Activated T-cell treated with anti-CD3 and anti-CD28 coated beads for 48 hours (primary cell): ENCODE data around the gene TNXB.
"Not testable (repeated sequence)": the region's sequence is repeated elsewhere in the genome, so short reads cannot be mapped to it uniquely, and the experiment has no call there.

ENCODE experiments used
- DNase-seq: peaks from one replicate; pipeline ENCODE4 v3.0.0-alpha.2; 2020; ENCODE audit warnings: low read depth

The TNXB gene

GRCh38 chr6:32109114-32109764 lies at the start of gene TNXB:
Gene TNXB, minus strand, starts transcription at chr6:32109338. Its CDS starts 11,140 bp downstream, at chr6:32098198.
- no peak for DNase-seq

GRCh38 chr6:32158052-32158451 lies 48.9 kb upstream of the TNXB start:
- DNase-seq: no peak

- no peak for DNase-seq
Measured at GRCh38 chr6:32156891-32157290, 47.8 kb upstream of the TNXB start.

- peak; percentile 46 for DNase-seq
Measured at GRCh38 chr6:32154514-32155161, 45.5 kb upstream of the TNXB start.

- DNase-seq: peak; percentile 78
Measured at GRCh38 chr6:32153564-32154513, 44.7 kb upstream of the TNXB start, which contains the start of gene PPT2. Gene PPT2, plus strand, starts transcription at chr6:32154141. Its CDS starts 454 bp downstream, at chr6:32154595.

GRCh38 chr6:32152769-32153563 lies 43.8 kb upstream of the TNXB start:
- DNase-seq: no peak

- DNase-seq: no peak
Measured at GRCh38 chr6:32151863-32152768, 43.0 kb upstream of the TNXB start, which contains the start of gene PRRT1. Gene PRRT1, minus strand, starts transcription at chr6:32151939. Its CDS starts 112 bp downstream, at chr6:32151827.

GRCh38 chr6:32151181-32151862 lies 42.2 kb upstream of the TNXB start:
- no peak for DNase-seq

GRCh38 chr6:32149932-32150870 lies 41.1 kb upstream of the TNXB start:
- DNase-seq: no peak

GRCh38 chr6:32149092-32149755 lies 40.1 kb upstream of the TNXB start:
- DNase-seq: no peak

- DNase-seq: peak; percentile 68
Measured at GRCh38 chr6:32148289-32149091, 39.4 kb upstream of the TNXB start.

- DNase-seq: no peak
Measured at GRCh38 chr6:32147401-32148132, 38.4 kb upstream of the TNXB start.

GRCh38 chr6:32146687-32147086 lies 37.5 kb upstream of the TNXB start:
- DNase-seq: no peak

- DNase-seq: no peak
Measured at GRCh38 chr6:32146287-32146686, 37.1 kb upstream of the TNXB start.

- not testable (repeated sequence) for DNase-seq
Measured at GRCh38 chr6:32144238-32144637, 35.1 kb upstream of the TNXB start.

- DNase-seq: no peak
Measured at GRCh38 chr6:32140420-32141046, 31.4 kb upstream of the TNXB start.
